HuH-7 (cell line): Measurements from ENCODE around the gene ADARB2.

Experiments
- DNase-seq: peaks from one replicate; pipeline ENCODE4 v3.0.0; 2011; ENCODE audit warnings: low spot score

ADARB2 gene

DNA sequence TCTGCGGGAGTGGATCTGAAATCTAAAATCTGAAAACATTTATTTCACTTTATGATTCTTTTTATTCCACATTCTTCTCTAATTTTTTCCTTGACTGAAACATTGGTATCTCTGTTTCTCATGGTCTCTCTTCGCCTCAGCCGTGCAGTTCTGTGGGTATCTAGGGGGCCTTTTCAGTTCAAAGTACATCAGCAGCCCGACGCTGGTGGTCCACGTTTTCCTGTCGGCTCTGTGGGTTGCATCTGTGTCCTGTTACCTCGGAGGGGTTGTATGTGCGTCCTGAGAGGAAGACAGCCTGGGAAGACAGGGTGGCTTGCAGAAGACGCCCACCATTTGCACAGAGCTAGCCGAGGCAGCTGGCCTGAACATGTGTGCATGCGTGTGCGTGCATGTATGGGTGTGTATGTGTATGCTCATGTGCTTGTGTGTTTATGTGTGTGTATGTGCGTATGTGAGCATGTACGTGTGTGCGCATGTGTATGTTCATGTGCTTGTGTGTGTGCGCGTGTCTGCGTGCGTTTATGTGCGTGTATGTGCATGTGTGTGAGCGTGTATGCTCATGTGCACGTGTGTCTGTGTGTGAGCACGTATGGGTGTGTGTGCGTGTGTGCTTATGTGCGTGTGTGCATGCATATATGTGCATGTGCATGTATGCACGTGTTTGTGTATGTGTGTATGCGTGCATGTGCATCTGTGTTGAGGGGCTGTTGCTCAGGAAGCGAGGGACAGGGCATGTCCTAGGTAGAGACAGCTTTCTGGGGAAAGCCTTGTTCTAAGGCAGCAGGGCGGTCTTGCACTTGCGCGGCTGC, 211.8 kb downstream of the ADARB2 start:
- no peak for DNase-seq

DNA sequence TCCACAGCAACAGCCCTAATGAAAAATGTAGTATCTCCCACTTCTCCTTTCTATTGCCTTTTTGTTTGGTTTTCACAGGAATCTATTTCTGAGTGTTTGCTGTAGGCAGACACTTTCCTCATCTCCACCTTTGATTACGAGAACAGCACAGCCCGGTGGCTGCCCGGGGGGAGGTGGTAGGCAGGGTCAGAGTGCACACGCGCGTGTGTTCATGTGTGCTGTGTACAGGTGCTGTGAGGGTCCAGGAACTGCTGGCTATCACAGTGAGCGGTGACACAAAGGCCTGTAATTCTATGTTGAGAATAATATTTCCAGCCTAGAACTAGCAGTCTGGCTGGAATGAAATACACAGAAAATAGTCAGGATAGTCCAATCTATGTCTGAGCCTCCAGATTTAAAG, 212.8 kb downstream of the ADARB2 start:
- no peak for DNase-seq

DNA sequence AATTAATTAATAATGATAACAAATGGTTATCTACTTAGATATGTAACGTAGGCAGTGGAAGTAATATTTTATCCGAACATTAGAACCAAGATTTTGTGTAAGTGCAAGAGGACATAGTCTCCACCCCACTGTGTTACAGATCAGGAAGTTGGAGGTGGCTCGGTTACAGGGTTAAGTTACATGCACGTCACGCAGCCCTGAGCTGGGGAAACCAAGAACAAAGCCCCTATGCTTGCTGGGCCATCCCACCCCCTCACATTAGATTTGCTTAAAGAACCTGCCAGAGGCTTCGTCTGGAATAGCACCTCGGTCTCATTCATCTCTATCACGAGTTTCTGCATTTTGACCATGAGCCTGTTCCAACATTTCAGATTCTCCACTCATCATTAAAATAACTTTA, 214.1 kb downstream of the ADARB2 start:
- no peak for DNase-seq

DNA sequence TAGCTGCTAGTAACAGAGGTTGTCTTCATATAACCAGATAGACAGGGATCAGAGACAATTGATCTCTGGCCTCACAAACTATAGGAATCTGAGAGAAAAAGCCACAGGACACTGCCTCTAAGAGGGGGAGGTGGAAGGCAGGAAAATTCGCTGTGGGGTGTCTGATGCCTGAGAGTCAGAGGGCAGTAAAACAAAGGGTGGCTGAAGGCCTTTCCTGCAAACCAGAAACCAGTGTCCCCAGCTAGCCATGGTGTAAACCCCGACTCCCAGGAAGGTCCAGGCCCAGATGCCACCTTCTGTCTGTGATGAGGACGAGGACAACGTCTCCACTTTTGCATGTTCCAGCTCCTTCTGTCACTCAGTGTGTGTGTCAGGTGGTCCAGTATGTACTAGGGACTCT, 215.1 kb downstream of the ADARB2 start:
- no peak for DNase-seq

- DNase-seq: no peak
Observed at GRCh38 chr10:1521741-1522140, 215.6 kb downstream of the ADARB2 start.

- DNase-seq: no peak
Observed at GRCh38 chr10:1520909-1521565, 216.3 kb downstream of the ADARB2 start.

DNA sequence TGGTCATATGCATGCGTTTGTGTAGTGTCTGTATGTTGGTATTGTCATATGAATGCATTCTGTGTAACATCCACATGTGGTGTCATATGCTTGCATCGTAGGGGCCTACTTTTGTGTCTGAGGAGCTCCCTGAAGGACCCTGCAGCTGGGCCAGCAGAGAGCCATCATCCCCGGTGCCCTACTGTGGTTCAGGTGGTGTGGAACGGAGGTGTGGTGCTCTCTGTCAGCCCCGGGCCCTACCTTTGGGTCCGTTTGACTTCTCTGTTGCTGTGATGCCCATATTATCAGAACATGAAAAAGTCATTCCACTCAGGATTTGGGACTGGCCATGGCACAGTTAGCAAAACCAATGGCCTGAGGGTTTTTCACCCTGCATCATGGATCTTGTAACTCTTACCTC, 217.9 kb downstream of the ADARB2 start:
- no peak for DNase-seq

DNA sequence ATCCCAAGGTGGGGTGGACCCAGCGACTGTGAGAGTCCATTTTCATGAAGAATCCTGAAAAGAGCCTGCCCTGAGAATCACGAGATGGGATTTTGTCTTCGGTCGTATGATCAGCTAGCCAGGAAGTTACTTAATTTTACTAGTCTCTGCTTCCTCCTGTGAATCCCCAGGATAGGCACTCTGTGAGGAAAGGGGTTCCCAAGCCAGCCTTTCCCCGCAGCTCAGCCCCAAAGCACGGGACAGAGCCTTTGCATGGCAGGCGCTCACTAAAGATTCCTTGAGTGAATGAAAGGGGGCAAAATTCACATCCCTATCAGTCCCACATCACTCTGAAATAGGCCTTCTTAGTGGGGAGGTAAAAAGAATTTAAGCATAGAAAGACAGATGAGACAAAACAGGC, 219.6 kb downstream of the ADARB2 start:
- no peak for DNase-seq

GRCh38 chr10:1516492-1517165, 220.7 kb downstream of the ADARB2 start:
- no peak for DNase-seq

- DNase-seq: no peak
Observed at GRCh38 chr10:1515780-1516491, 221.4 kb downstream of the ADARB2 start.

GRCh38 chr10:1515121-1515779, 222.1 kb downstream of the ADARB2 start:
- DNase-seq: no peak

DNA sequence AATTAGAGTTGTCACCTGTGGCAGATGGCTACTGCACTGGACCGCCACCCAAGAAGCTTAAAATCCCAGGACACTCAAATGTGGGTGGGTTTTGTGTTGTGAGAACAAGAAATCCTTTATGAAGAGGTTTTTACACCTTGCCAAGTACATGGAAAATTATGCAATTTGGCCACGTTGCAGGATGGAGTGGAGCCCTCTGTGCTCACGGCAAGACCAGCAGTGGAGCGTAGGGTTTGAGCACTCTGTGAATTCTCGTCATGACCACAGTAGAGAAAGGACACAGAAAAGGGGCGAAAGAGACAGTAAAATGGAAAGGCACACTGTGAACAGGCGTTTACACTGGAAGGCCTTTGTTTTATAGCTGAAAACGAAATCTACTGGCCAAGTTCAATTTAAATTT, 222.6 kb downstream of the ADARB2 start:
- DNase-seq: no peak

- no peak for DNase-seq
Observed at GRCh38 chr10:1513221-1513620, 224.1 kb downstream of the ADARB2 start.

- DNase-seq: no peak
Observed at GRCh38 chr10:1509011-1509530, 228.3 kb downstream of the ADARB2 start.

DNA sequence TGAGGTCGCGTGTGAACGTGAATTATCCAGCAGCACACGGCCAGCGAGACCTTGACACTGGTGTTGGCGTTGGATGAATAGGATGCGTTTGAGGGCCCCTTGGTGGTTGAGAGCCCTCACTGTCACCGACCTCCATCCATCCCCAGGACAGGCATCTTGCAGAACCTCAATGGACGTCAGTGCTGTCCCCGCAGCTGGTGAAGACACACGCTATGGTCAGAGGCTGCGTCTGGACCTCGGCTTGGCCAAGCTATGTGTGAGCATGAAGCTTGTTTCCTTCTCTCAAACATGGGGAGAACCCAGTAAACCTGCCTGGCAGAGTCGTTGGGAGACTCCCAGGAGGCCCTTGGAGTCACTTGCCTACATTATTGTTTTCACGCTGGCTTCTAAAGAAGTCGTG, 229.2 kb downstream of the ADARB2 start:
- no peak for DNase-seq

DNA sequence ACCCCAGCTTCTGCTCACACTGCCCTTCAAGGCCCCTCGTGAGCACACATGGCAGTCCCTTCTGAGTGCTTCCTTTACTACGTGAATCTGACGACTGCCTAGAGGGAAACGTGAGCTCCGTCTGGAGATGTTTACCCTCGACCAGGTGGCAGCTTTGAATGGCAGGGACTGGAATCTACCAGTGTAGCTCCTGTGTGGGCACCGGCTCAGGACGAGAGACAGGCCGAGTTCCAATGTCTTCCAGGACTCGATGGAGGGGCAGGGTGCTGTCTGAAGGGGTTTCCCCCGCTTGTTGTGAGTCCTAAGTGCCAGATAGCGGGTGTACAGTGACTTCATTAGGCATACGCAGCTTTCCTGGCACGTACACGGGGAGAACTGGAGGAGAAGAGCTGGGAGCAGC, 229.9 kb downstream of the ADARB2 start:
- no peak for DNase-seq

GRCh38 chr10:1504940-1505339, 232.4 kb downstream of the ADARB2 start:
- DNase-seq: no peak

GRCh38 chr10:1504286-1504685, 233.0 kb downstream of the ADARB2 start:
- DNase-seq: no peak

DNA sequence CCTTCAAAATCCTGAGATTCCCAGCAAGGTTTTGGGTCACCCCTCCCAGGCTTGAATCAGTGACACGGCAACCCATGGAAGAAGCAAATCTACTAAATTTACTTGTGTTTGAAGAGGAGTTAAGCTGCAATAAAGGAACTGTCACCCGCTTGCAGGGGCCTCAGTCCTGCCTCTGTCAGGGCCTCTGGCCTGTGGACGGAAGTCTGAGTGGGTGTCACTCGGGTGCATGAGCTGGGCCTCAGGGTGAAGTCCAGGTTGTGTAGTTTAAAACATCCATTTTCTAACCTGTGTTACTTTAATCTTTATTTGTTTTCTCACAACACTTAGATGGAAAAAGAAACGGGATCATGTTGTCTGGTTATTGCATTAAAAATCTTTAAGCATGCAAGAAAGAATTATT, 234.9 kb downstream of the ADARB2 start:
- no peak for DNase-seq

- no peak for DNase-seq
Observed at GRCh38 chr10:1499359-1499957, 237.9 kb downstream of the ADARB2 start.

DNA sequence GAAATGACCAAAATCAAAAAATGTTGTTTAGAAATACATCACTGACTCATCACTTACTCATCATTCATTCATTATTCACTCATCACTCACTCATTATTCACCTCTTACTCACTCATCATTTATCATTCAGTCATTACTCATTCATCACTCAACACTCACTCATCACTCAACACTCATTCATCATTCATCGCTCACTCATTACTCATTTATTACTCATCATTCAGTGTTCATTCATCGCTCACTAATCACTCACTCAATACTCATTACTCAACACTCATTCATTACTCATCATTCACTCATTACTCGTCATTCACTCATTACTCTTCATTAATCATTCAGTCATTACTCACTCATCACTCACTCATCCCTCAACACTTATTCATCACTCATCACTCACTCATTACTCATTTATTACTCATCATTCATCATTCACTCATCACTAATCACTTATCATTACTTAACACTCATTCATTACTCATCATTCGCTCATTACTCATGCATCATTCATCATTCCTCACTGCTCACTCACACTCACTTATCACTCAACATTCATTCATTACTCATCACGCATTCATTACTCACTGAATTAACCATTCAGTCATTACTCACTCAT, 238.5 kb downstream of the ADARB2 start:
- no peak for DNase-seq
